ENCODE measurements around the gene TIMP1.

Gene TIMP1

GRCh38 chrX:47581731-47582647, at the start of gene TIMP1:
TSS of gene TIMP1 (plus strand) at chrX:47582436. CDS start at chrX:47583416, 980 bp downstream.
- peak; percentile 62 to 71 for DNase-seq (ENCODE audit: low read depth in 2 of 2)

DNA sequence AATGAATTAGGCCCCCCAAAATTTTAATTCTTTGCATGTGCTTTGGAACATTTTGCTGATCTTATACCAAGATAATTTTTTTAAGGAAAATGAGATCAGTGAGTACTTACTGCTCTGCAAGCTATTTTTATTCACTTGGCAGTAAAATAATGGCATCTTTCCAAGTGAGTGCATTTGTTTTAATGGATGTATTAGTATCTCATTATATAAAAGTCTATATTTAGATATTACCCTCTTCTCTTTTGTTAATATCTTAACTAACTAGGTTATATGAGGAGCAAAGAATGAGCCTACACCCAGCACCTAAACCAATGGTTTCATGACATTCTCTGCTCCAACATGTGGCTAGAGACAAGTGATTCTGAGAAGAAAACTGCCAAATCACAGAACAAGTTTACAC, 42.4 kb upstream of the TIMP1 start:
- DNase-seq (ENCODE audit: low read depth in 2 of 2): no peak

DNA sequence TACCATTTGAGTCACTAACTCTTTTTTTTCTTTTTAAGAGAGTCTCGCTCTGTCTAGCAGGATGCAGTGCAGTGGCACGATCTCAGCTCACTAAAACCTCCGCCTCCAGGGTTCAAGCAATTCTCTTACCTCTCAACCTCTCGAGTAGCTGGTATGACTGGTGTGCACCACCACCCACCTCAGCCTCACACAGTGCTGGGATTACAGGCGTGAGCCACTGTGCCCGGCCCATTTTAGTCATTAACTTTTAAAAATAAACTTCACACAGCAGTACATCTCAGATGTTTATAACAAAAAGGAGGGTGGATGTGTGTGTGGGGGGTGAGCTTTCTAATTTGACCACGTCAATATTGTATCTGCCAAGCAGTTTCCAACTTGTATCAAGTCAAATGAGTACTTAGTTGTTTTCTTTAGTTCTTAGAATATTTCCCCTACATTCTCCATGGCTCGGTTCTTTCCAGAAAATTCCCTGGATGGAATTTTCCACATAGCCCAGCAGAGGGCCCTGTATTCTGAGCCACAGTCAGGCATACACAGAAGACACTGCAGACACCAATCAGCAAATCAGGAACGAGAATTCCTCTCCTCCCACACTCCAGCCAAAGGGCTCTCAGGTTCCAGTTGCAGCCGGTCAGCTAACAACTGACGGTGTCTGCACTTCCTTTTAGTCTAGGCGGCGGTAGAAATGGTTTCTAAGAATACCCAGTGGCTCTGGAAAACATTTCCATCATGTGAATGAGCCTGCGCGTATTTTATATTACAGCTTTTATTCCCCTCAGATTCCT, 41.3 kb upstream of the TIMP1 start:
- no peak for DNase-seq (ENCODE audit: low read depth in 2 of 2)

GRCh38 chrX:47543496-47543895, 38.7 kb upstream of the TIMP1 start:
- DNase-seq (ENCODE audit: low read depth in 2 of 2): no peak

DNA sequence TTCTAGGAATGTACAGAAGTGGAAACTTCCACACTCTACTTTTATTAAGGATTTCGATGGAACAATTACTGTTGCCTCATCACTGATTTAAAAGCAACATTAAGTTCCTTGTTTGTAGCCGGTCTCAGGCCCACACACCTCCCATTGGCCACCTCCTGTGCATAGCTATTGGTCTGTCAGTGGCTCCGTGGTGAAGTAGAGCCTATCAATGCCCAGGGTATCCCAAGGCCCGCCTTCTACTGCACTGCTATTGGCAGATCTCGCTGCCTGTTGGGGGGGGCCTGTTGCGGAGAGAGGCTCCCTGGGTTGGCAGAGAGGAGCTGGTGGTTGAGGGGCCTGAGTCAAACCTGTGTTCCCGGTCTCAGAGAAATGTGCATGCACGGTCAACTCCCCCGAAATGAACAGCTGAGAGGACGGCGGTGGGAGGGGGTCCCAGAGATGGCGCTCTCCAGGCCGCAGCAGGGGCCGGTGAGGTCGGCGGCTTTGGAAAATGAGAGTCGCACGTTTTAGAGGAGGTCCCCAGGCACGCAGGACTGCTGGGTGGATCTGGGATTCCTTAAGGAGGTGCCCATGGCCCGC, 26.1 kb upstream of the TIMP1 start:
- DNase-seq (ENCODE audit: low read depth in 2 of 2): peak; percentile 63 to 72

DNA sequence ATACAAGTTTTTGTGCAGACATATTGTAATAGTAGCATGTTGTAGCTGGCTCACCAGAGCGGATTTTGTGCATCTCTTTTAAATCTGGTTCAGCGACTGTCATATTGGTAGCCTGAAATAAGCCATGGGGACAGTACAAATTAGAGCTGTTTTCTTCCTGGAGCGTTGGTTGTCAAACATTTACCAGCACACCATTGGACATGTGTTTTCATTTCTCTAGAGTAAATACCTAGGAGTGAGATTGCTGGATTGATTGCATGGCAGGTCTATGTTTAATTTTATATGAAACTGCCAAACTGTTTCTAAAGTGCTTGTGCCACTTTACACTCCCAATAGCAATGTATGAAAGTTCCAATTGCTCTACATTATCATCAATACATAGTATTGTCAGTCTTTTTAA, 23.8 kb upstream of the TIMP1 start:
- DNase-seq (ENCODE audit: low read depth in 2 of 2): no peak

DNA sequence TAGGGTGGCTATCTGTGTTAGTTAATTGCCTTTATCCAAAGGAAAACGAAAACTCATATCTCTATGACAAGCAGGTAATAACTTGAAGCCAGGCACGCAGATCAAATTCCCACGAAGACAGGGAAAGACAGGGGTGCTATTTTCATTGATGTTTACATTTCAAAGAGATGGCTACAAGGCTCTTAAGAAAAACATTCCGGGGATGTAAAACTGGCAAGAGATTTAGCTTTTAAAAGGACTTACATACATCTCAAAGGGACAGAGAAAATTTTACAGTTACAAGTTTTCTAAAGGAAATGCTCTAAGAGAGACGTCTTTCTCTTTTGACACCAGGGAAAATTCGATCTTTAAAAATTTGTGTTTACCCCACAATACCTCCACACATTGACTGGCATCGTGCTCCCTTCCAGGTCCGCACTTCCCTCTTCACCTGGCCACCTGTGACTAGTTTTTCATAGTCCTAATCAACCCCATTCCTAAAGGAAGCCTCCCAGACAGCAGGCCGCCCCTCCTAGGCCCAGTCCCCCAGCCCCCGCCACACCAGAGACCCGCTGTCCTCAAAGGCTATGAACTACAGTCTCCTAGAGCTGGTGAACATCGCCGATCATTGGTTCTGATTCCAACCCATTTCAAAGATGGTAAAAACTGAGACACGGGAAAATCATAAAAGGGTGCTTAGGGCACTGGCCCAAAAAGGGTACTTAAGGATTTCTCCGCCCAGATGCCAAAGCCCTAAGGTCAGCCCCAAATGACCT, 21.9 kb upstream of the TIMP1 start:
- DNase-seq (ENCODE audit: low read depth in 2 of 2): no peak

- DNase-seq (ENCODE audit: low read depth in 2 of 2): peak; percentile 87 to 95
Observed at GRCh38 chrX:47560934-47561658, 21.1 kb upstream of the TIMP1 start, which contains the start of gene ARAF. TSS of gene ARAF (plus strand) at chrX:47561205. CDS start at chrX:47562968, 1,763 bp downstream.

DNA sequence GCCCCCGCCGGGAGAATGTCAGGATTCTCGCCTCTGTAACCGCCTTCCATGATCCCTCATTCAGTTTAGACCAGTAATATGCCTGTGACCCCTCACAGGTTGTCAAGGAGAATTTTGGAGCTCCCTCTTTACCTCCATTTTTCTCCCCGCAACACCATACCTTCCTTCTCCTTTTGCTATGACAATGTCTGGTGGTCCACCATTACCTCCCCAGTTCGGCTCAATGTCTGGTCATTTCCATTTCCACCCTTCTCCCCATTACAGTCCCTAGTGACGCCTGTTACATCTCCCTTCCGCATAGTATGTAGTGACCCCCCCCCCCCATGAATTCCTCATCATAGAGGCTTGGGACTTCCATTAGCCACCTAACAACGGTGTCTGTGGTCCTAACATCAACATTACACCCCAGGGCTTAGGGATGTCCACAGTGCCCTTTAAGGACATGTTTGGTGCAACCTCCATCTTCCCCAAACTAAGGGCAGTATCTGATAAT, 20.5 kb upstream of the TIMP1 start:
- no peak for DNase-seq (ENCODE audit: low read depth in 2 of 2)

DNA sequence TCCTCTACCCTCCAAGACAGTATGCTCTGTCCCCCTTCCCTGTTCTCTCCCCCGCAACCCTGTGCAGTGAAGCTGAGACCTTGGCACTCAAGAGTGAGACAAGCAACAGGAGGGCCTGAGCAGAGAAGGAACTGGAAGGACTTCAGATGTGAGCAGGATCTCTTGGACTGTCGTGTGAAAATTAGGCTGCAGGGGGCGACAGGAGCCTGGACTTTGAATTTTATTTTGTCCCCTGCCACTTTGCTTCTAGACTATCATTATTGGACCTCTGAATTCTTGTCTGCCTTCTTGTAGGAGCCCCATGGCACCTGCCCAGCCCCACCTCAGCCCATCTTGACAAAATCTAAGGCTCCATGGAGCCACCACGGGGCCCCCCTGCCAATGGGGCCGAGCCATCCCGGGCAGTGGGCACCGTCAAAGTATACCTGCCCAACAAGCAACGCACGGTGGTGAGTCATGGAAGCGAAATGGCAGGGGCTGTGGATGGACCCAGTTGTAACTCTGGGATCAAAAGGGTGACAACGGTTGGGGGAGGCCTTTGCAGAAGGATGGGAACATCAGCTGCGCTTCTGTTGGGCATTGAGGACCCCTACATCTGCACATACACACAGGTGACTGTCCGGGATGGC, 19.5 kb upstream of the TIMP1 start:
- no peak for DNase-seq (ENCODE audit: low read depth in 2 of 2)

- no peak for DNase-seq (ENCODE audit: low read depth in 2 of 2)
Observed at GRCh38 chrX:47563801-47564315, 18.4 kb upstream of the TIMP1 start.

GRCh38 chrX:47564438-47565085, 17.7 kb upstream of the TIMP1 start:
- no peak for DNase-seq (ENCODE audit: low read depth in 2 of 2)

DNA sequence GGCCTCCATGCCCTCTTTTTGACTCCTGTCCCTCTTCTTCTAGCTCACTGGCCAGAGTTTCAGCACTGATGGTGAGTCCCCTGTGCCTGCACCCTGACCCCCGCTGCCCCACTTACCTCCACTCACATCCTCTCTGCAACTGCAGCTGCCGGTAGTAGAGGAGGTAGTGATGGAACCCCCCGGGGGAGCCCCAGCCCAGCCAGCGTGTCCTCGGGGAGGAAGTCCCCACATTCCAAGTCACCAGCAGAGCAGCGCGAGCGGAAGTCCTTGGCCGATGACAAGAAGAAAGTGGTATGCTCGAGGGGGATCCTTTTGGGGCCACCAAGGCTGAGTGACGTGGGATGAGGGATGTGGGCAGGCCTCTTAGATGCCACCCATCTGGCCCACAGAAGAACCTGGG, 15.4 kb upstream of the TIMP1 start:
- DNase-seq (ENCODE audit: low read depth in 2 of 2): no peak

GRCh38 chrX:47568656-47569295, 13.5 kb upstream of the TIMP1 start:
- no peak for DNase-seq (ENCODE audit: low read depth in 2 of 2)

GRCh38 chrX:47570794-47571193, 11.4 kb upstream of the TIMP1 start:
- no peak for DNase-seq (ENCODE audit: low read depth in 2 of 2)

- DNase-seq (ENCODE audit: low read depth in 2 of 2): no peak
Observed at GRCh38 chrX:47571215-47571614, 11.0 kb upstream of the TIMP1 start.

- no peak for DNase-seq (ENCODE audit: low read depth in 2 of 2)
Observed at GRCh38 chrX:47571896-47572295, 10.3 kb upstream of the TIMP1 start.

DNA sequence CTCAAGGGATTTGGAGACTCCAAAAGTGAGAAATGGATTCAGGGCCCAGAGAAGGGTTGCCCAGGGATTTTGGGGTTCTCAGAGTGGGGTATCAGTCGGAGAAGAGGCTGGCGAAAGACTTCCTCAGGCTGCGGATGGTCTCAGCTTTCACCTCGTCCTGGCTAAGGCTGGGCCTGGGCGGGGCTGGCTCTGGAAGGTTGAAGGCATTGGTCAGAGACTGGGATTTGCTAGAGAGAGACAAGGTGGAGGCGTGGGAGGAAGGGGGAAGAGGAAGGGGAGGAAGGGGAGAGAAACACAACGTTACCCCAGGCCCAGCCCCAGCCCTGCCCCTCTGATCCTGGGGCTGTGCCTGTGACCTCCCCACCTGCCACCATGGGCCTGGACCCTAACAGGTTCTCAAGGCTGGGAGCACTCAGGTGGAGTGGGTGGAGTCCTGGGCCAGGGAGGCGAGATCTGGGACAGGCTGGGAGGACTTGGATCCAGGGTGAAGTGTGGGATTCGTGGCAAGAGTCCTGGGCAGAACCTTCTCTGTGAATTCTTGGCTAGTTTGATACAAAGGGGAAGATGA, 9.4 kb upstream of the TIMP1 start:
- DNase-seq (ENCODE audit: low read depth in 2 of 2): no peak

All from stimulated activated CD8-positive, alpha-beta memory T cell treated with anti-CD3 and anti-CD28 coated beads, Interleukin-15, amount 100 ng/mL, for 4 hours (primary cell).